ENCODE measurements around the gene ABAT.
A peak's percentile ranks its signal among the peaks of the same experiment; 100 is the strongest.

ABAT gene

GRCh38 chr16:8720080-8720966 is 45.9 kb downstream of the ABAT start:
- Histone ChIP-seq H3K4me3 (ENCODE audit: low read depth, low read length) (peak overlapping the region; percentile 36), H3K9me3 (no peaks in the 10 kb centered on the region), H3K4me1 (peaks cover 25% of the 10 kb centered on the region), H3K27me3 (no peaks in the 10 kb centered on the region), H3K36me3 (no peaks in the 10 kb centered on the region)
- TF ChIP-seq CTCF (IDR thresholded peaks at IDR 0.05; ENCODE audit: low read depth, low read length) = no peak
- peak; percentile 87 for DNase-seq

- H3K4me1 ChIP-seq = peaks cover 25% of the 10 kb centered on the region
- TF ChIP-seq CTCF (IDR thresholded peaks at IDR 0.05; ENCODE audit: low read depth, low read length) = no peak
- peak overlapping the region; percentile 36 for H3K4me3 ChIP-seq (ENCODE audit: low read depth, low read length)
- H3K36me3 ChIP-seq = no peaks in the 10 kb centered on the region
- DNase-seq = no peak
- no peaks in the 10 kb centered on the region for H3K27me3 ChIP-seq
- no peaks in the 10 kb centered on the region for H3K9me3 ChIP-seq
These were observed 46.5 kb downstream of the ABAT start for GRCh38 chr16:8720967-8721308.

- Histone ChIP-seq H3K27me3 (no peaks in the 10 kb centered on the region), H3K36me3 (no peaks in the 10 kb centered on the region), H3K4me3 (ENCODE audit: low read depth, low read length) (no peak overlapping the region), H3K9me3 (no peaks in the 10 kb centered on the region), H3K4me1 (peaks cover 25% of the 10 kb centered on the region)
- no peak for TF ChIP-seq CTCF (IDR thresholded peaks at IDR 0.05; ENCODE audit: low read depth, low read length)
- DNase-seq = no peak
These were observed 47.1 kb downstream of the ABAT start for GRCh38 chr16:8721336-8722024.

- H3K4me1 ChIP-seq = peaks cover 25% of the 10 kb centered on the region
- H3K4me3 ChIP-seq (ENCODE audit: low read depth, low read length) = peak overlapping the region; percentile 12; the same call in 1 of the 2 replicates
- H3K27me3 ChIP-seq = no peaks in the 10 kb centered on the region
- no peaks in the 10 kb centered on the region for H3K9me3 ChIP-seq
- DNase-seq = peak; percentile 58
- no peaks in the 10 kb centered on the region for H3K36me3 ChIP-seq
- TF ChIP-seq CTCF (IDR thresholded peaks at IDR 0.05; ENCODE audit: low read depth, low read length) = no peak
These were observed 47.6 kb downstream of the ABAT start for GRCh38 chr16:8722025-8722348.

GRCh38 chr16:8725513-8726178 is 51.2 kb downstream of the ABAT start:
- H3K36me3 ChIP-seq = no peaks in the 10 kb centered on the region
- H3K4me1 ChIP-seq = peaks cover 14% of the 10 kb centered on the region
- H3K9me3 ChIP-seq = no peaks in the 10 kb centered on the region
- H3K27me3 ChIP-seq = no peaks in the 10 kb centered on the region
- TF ChIP-seq CTCF (IDR thresholded peaks at IDR 0.05; ENCODE audit: low read depth, low read length) = no peak
- no peak for DNase-seq
- H3K4me3 ChIP-seq (ENCODE audit: low read depth, low read length) = no peak overlapping the region
